Right lobe of liver (tissue), 6 donors: Measurements from ENCODE around the gene GALNT17. TPM values are rescaled to one million over a fixed set of nuclear protein-coding genes. Genes with fewer than 3 reads are reported as not detected.

Source experiments
- ATAC-seq, 4 donors: fragments of 200-7000 bp; cut with Tn5 transposase; one replicate each; pipeline ENCODE4 v1.9.1; 2020; ENCODE audit warnings: mild to moderate bottlenecking in 4 of 4, moderate library complexity in 4 of 4
- DNase-seq, 3 donors: peaks; one replicate each; pipeline ENCODE4 v3.0.0-alpha.2; 2020
- H3K27ac ChIP-seq, 3 donors: fragments of 200-600 bp; one replicate each; pipeline ENCODE4 v1.8.0; 2022
- H3K27me3 ChIP-seq, 2 donors: fragments of 200-600 bp; one replicate each; pipeline ENCODE4 v1.8.0; 2022
- H3K36me3 ChIP-seq, 4 donors: fragments of 200-600 bp; sonication (generic) in 1 of 4; one replicate each; pipeline versions ENCODE4 v1.5.1 to v1.8.0; 2017 to 2022; ENCODE audit warnings: control low read depth in 1 of 4
- H3K4me1 ChIP-seq, 4 donors: fragments of 200-600 bp; sonication (generic) in 1 of 4; one replicate each; pipeline versions ENCODE4 v1.5.1 to v1.8.0; 2017 to 2022; ENCODE audit warnings: control low read depth in 1 of 4
- H3K4me3 ChIP-seq, 3 donors: fragments of 200-600 bp; one replicate each; pipeline ENCODE4 v1.8.0; 2022
- H3K9me3 ChIP-seq, 4 donors: fragments of 200-600 bp; sonication (generic) in 1 of 4; one replicate each; pipeline versions ENCODE4 v1.5.1 to v1.8.0; 2017 to 2022; ENCODE audit warnings: control low read depth in 1 of 4
- POLR2A ChIP-seq: fragments of 450-650 bp; IDR thresholded peaks from one replicate; pipeline ENCODE4 v1.6.1; 2017; ENCODE audit warnings: antibody characterized with exemption, mild to moderate bottlenecking
- WGBS: methylation state at CpG from one replicate; pipeline ENCODE4 v1.1.6; 2018; ENCODE audit warnings: low coverage, low lambda C conversion rate; ENCODE audit not compliant: insufficient coverage; ENCODE audit errors: missing lambda C conversion rate; 5-methylcytosine and 5-hydroxymethylcytosine counted together
- intact Hi-C, 2 donors: fragments of 100-400 bp; cut with DNase I; formaldehyde crosslinking; loops; one replicate each; pipeline versions ENCODE4 v1.11.2 to v1.14.1; 2022
- total RNA-seq, 6 experiments: library from RNA; depleted of rRNA in 2 of 6; stranded (reverse); fragments of >200 nt in 2 of 6; fragmentation: NEBNext Ultra II Directional in 3 of 6; extraction: Animal tissue kit (Norgen Biotek cat#: 25700) in 3 of 6; gene quantifications; one replicate each; pipeline versions ENCODE4 v1.1.0 to v1.2.4, GENCODE V29; 2016 to 2023
- TF ChIP-seq, protein P1 (sequence below), 4 donors: fragments of 200-600 bp in 3 of 4; fragments of 450-650 bp in 1 of 4; IDR thresholded peaks; one replicate each; pipeline versions ENCODE4 v1.5.1 to v1.8.0; 2016 to 2022; ENCODE audit warnings: antibody characterized with exemption in 4 of 4, mild to moderate bottlenecking in 2 of 4
- donor health status: DM: no; HTN: yes; CAD: no.
- donor health status: DM: no; HTN: no; CAD: no.
- donor health status: DM: no; HTN: no; CAD: no.
- donor health status: DM: no; HTN: yes; CAD: no.
- donor health status: DM: no; HTN: yes; CAD: no.

The GALNT17 gene
- total RNA-seq, 6 experiments from 2014 or later, result 0.06 to 0.31 (median 0.10) TPM

DNA sequence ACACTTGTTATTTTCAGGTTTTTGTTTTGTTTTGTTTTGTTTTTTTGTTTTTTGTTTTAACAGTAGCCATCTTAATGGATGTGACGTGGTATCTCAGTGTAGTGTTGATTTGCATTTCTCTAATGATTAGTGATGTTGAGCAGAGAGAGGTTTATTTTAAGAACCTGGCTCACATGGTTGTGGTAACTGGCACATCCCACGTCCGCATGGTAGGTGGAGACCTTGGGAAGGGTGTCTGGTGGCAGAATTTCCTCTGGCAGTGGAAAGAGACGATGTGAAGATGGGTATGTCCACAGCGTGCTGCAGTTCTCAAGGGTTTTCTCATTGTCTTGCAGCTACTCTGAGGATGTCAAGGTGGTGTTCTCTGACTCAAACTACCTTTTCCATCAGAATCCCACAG lies 252.2 kb downstream of the GALNT17 start:
- Histone ChIP-seq H3K36me3 (no peaks in the 10 kb centered on the region), H3K9me3 (no peaks in the 10 kb centered on the region), H3K4me3 (no peak overlapping the region), H3K27me3 (no peaks in the 10 kb centered on the region), H3K27ac (no peak overlapping the region), H3K4me1 (no peaks in the 10 kb centered on the region)
- ATAC-seq (no peak), DNase-seq (no peak)
- TF ChIP-seq POLR2A, result no peak
- TF ChIP-seq, protein P1, sequence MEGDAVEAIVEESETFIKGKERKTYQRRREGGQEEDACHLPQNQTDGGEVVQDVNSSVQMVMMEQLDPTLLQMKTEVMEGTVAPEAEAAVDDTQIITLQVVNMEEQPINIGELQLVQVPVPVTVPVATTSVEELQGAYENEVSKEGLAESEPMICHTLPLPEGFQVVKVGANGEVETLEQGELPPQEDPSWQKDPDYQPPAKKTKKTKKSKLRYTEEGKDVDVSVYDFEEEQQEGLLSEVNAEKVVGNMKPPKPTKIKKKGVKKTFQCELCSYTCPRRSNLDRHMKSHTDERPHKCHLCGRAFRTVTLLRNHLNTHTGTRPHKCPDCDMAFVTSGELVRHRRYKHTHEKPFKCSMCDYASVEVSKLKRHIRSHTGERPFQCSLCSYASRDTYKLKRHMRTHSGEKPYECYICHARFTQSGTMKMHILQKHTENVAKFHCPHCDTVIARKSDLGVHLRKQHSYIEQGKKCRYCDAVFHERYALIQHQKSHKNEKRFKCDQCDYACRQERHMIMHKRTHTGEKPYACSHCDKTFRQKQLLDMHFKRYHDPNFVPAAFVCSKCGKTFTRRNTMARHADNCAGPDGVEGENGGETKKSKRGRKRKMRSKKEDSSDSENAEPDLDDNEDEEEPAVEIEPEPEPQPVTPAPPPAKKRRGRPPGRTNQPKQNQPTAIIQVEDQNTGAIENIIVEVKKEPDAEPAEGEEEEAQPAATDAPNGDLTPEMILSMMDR (IDR thresholded peaks at IDR 0.05), result no peak
- intact Hi-C loops, result no loop called here
- 53% methylated on average over 5 of the region's 5 CpGs for WGBS

DNA sequence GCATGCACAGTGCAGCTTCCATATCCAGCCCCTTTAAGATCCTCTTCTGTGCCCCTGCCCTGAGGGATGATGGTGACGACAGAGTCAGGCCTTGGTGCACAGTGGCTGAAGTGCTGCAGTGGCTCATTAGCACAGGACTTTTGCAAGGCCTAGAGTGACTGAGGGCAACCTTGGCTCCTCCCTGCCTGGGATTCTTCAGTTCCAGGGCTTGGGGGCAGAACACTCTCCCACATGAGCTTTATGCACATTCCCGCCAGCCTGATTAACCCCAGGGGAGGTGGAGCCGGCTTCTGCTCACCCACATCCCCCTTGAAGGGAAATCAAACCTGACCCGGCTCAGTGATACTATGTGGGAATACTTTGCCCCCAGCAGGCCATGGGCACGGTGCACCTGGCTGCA lies 253.4 kb downstream of the GALNT17 start:
- Histone ChIP-seq H3K9me3 (no peaks in the 10 kb centered on the region), H3K4me3 (no peak overlapping the region), H3K4me1 (no peaks in the 10 kb centered on the region), H3K27ac (no peak overlapping the region), H3K27me3 (no peaks in the 10 kb centered on the region), H3K36me3 (no peaks in the 10 kb centered on the region)
- no peak for TF ChIP-seq POLR2A
- intact Hi-C loops, result no loop called here
- ATAC-seq (no peak), DNase-seq (no peak)
- WGBS, result 47% methylated on average over 2 of the region's 5 CpGs

DNA sequence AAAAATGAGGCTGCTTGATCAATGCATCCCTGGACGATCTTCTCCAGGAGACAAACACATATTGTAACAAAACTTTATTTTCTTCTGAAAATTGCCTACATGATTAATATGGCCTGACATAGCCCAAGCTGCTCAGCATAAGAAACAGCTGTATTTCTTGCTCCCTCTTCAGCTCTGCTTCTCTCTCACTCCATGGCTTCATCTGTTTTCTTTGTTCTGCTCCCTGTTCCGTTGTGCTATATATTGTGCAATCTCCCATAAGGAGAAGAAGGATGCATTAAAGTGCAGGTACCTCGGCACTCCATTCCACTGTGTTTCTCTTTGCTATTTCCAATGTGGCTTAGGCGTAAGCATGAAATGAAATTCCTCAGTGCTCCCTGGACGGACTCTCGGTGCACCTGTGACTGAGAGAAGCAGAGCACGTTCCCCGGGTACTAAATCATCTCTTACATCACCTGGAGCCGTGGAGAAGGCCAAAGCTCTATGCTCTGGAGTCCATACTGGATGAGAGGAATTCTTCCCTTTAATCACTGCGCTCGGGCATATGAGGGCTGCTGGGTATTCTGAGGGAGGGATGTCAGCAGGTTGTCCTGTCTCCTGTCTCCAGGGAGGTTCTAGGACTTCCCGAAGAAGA lies 254.3 kb downstream of the GALNT17 start:
- Histone ChIP-seq H3K9me3 (no peaks in the 10 kb centered on the region), H3K36me3 (no peaks in the 10 kb centered on the region), H3K27me3 (no peaks in the 10 kb centered on the region), H3K4me1 (no peaks in the 10 kb centered on the region), H3K4me3 (no peak overlapping the region), H3K27ac (no peak overlapping the region)
- intact Hi-C loops, result no loop called here
- TF ChIP-seq POLR2A, result no peak
- TF ChIP-seq, protein P1 (IDR thresholded peaks at IDR 0.05), result no peak
- DNase-seq (no peak), ATAC-seq (no peak)
- 54% methylated on average over 10 of the region's 12 CpGs for WGBS

DNA sequence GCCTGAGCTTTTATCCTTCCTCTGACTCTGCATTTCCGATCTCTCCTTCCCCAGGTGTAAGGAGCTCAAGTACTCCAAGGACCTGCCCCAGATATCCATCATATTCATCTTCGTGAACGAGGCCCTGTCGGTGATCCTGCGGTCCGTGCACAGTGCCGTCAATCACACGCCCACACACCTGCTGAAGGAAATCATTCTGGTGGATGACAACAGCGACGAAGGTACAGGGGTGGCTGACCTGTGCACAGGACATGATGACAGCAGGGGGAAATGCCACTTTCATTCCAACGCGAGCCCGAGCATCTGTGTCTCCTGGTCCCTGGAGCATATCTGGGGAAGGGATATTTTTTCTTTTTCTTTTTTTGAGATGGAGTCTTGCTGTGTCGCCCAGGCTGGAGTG lies 256.2 kb downstream of the GALNT17 start:
- Histone ChIP-seq H3K27ac (no peak overlapping the region), H3K4me1 (no peaks in the 10 kb centered on the region), H3K36me3 (no peaks in the 10 kb centered on the region), H3K9me3 (no peaks in the 10 kb centered on the region), H3K4me3 (no peak overlapping the region), H3K27me3 (no peaks in the 10 kb centered on the region)
- ATAC-seq (no peak), DNase-seq (no peak)
- TF ChIP-seq POLR2A, result no peak
- TF ChIP-seq, protein P1 (IDR thresholded peaks at IDR 0.05), result no peak
- intact Hi-C loops, result no loop called here
- WGBS, result 84% methylated on average over 13 of the region's 14 CpGs

DNA sequence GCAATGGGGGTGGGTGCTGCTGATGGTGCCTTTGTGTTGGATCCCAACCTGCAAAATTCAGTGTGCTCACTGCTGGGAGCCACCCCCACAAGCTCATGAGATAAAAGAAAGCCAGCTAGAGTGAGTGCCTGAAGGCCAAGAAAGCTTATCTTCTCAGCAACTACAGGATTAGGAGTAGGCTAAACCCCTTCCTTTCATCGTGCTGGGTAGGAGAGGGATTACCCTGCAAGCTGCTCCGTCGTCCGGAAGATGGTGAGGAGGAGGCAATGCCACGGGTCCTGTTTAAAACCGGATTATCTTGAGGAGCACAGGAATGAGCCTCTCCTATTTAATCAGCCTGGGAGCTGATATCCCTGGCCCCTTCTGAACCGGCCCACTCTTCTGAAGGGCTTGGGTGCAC lies 258.0 kb downstream of the GALNT17 start:
- no peaks in the 10 kb centered on the region for H3K27me3 ChIP-seq
- intact Hi-C loops, result no loop called here
- DNase-seq (no peak), ATAC-seq (no peak)
- no peak overlapping the region for H3K27ac ChIP-seq
- H3K36me3 ChIP-seq, result no peaks in the 10 kb centered on the region
- WGBS, result 11% methylated on average over 5 of the region's 7 CpGs
- TF ChIP-seq, protein P1 (IDR thresholded peaks at IDR 0.05), result no peak
- no peak for TF ChIP-seq POLR2A
- H3K4me3 ChIP-seq, result no peak overlapping the region
- H3K9me3 ChIP-seq, result no peaks in the 10 kb centered on the region
- H3K4me1 ChIP-seq, result no peaks in the 10 kb centered on the region
